IMR-90 (cell line): ENCODE results near the gene OSBPL3. TPM values are rescaled to one million over a fixed set of nuclear protein-coding genes. Genes with fewer than 3 reads are reported as not detected.

Experiments used
- ATAC-seq: fragments of 200-7000 bp; cut with Tn5 transposase; 2 replicates; pipeline ENCODE4 v1.9.1; 2020; ENCODE audit warnings: low read depth, mild to moderate bottlenecking, moderate library complexity
- BruUV-seq: library from RNA; stranded (reverse); fragments of 400-500 nt; replicated peaks from 2 replicates; lab custom pipeline; 2021; lab: Mats Ljungman, UMichigan
- CTCF ChIA-PET: fragments of 300-600 bp; formaldehyde crosslinking; extraction: SDS; loops from one replicate; lab custom pipeline; 2021; ENCODE audit warnings: antibody characterized with exemption; lab: Yijun Ruan, JAX
- POLR2A ChIA-PET: fragments of 300-600 bp; sonication (Branson Sonifier 250); formaldehyde crosslinking; loops from one replicate; lab custom pipeline; 2022; ENCODE audit warnings: antibody characterized with exemption; ENCODE audit not compliant: unreplicated experiment; lab: Charles Lee
- DNase-seq: peaks from one replicate; pipeline ENCODE4 v3.0.0; 2013
- H2AFZ ChIP-seq: replicated peaks from 2 replicates; pipeline ENCODE3; 2013; ENCODE audit warnings: low read length, mild to moderate bottlenecking; ENCODE audit not compliant: poor library complexity
- H2AK5ac ChIP-seq: 2 replicates; pipeline ENCODE4 v1.6.1; 2013; ENCODE audit warnings: low read depth, low read length, inconsistent platforms
- H2AK9ac ChIP-seq: replicated peaks from 2 replicates; pipeline ENCODE3; 2013; ENCODE audit warnings: mild to moderate bottlenecking, low read depth, low read length, moderate library complexity; ENCODE audit not compliant: poor library complexity
- H2BK120ac ChIP-seq: 2 replicates; pipeline ENCODE4 v1.6.1; 2013; ENCODE audit warnings: low read depth, low read length, inconsistent platforms
- H2BK15ac ChIP-seq: 3 replicates; pipeline ENCODE4 v1.6.1; 2013; ENCODE audit warnings: low read depth, low read length, inconsistent platforms
- H2BK20ac ChIP-seq: 2 replicates; pipeline ENCODE4 v1.6.1; 2013; ENCODE audit warnings: low read depth, mild to moderate bottlenecking, inconsistent platforms, low read length, moderate library complexity
- H2BK5ac ChIP-seq: 2 replicates; pipeline ENCODE4 v1.6.1; 2013; ENCODE audit warnings: mild to moderate bottlenecking, low read depth, low read length, inconsistent platforms; ENCODE audit not compliant: poor library complexity, severe bottlenecking
- H3K14ac ChIP-seq: replicated peaks from 2 replicates; pipeline ENCODE4 v1.6.1; 2013; ENCODE audit warnings: low read depth, low read length, inconsistent platforms
- H3K18ac ChIP-seq: 2 replicates; pipeline ENCODE4 v1.6.1; 2013; ENCODE audit warnings: low read depth, low read length, control low read depth
- H3K23ac ChIP-seq: 2 replicates; pipeline ENCODE4 v1.6.1; 2013; ENCODE audit warnings: low read depth, low read length, inconsistent platforms
- H3K27ac ChIP-seq: 2 replicates; pipeline ENCODE4 v1.5.1; 2013; ENCODE audit warnings: mild to moderate bottlenecking, control low read depth, low read length; ENCODE audit not compliant: insufficient read depth
- H3K27me3 ChIP-seq: 2 replicates; pipeline ENCODE4 v1.6.1; 2013; ENCODE audit warnings: low read length; ENCODE audit not compliant: control insufficient read depth, insufficient read depth
- H3K36me3 ChIP-seq: 2 replicates; pipeline ENCODE4 v1.6.1; 2013; ENCODE audit warnings: low read length, mixed read lengths; ENCODE audit not compliant: control insufficient read depth, insufficient read depth
- H3K4ac ChIP-seq: 2 replicates; pipeline ENCODE4 v1.6.1; 2013; ENCODE audit warnings: low read depth, low read length, inconsistent platforms
- H3K4me1 ChIP-seq: 2 replicates; pipeline ENCODE4 v1.6.1; 2013; ENCODE audit warnings: low read length, mixed read lengths; ENCODE audit not compliant: control insufficient read depth, insufficient read depth
- H3K4me2 ChIP-seq: 2 replicates; pipeline ENCODE4 v1.6.1; 2013; ENCODE audit warnings: low read depth, mild to moderate bottlenecking, control low read depth, low read length, moderate library complexity
- H3K4me3 ChIP-seq: 2 replicates; pipeline ENCODE4 v1.5.1; 2013; ENCODE audit warnings: low read depth, mild to moderate bottlenecking, control low read depth, low read length, moderate library complexity; ENCODE audit not compliant: insufficient read depth
- H3K56ac ChIP-seq: 2 replicates; pipeline ENCODE4 v1.6.1; 2013; ENCODE audit warnings: low read length, inconsistent platforms; ENCODE audit not compliant: insufficient read depth; ENCODE audit errors: extremely low read depth
- H3K79me1 ChIP-seq, 2 experiments: 2 replicates each; pipeline ENCODE4 v1.6.1; 2013; ENCODE audit warnings: low read length in 2 of 2, inconsistent platforms in 1 of 2, low read depth in 1 of 2
- H3K9ac ChIP-seq: 2 replicates; pipeline ENCODE4 v1.6.1; 2013; ENCODE audit warnings: low read depth, low read length, control low read depth
- H3K9me1 ChIP-seq: 2 replicates; pipeline ENCODE4 v1.6.1; 2013; ENCODE audit warnings: low read length, inconsistent platforms; ENCODE audit not compliant: insufficient read depth
- H3K9me3 ChIP-seq: 2 replicates; pipeline ENCODE4 v1.6.1; 2013; ENCODE audit warnings: low read length; ENCODE audit not compliant: control insufficient read depth, insufficient read depth
- H4K20me1 ChIP-seq: 2 replicates; pipeline ENCODE4 v1.6.1; 2013; ENCODE audit warnings: low read length, inconsistent platforms; ENCODE audit not compliant: insufficient read depth
- H4K5ac ChIP-seq: 2 replicates; pipeline ENCODE4 v1.6.1; 2013; ENCODE audit warnings: mild to moderate bottlenecking, low read depth, low read length, control low read depth
- H4K8ac ChIP-seq, 2 experiments: 2 replicates each; pipeline ENCODE4 v1.6.1; 2013; ENCODE audit warnings: low read depth in 2 of 2, low read length in 2 of 2, control low read depth in 1 of 2, inconsistent platforms in 1 of 2
- H4K91ac ChIP-seq: 2 replicates; pipeline ENCODE4 v1.6.1; 2013; ENCODE audit warnings: low read depth, low read length, inconsistent platforms; ENCODE audit not compliant: insufficient read depth
- CEBPB ChIP-seq: IDR thresholded peaks from 2 replicates; pipeline ENCODE4 v1.6.1; 2012; ENCODE audit warnings: low read depth, low read length, improper control_type of control experiment
- FOS ChIP-seq: fragments of 150-350 bp; IDR thresholded peaks from 2 replicates; pipeline ENCODE4 v1.6.1; 2016; ENCODE audit warnings: low read depth, low read length
- MAFK ChIP-seq: IDR thresholded peaks from 2 replicates; pipeline ENCODE4 v1.6.1; 2012; ENCODE audit warnings: low read depth, low read length, improper control_type of control experiment
- MXI1 ChIP-seq: IDR thresholded peaks from 2 replicates; pipeline ENCODE4 v1.6.1; 2012; ENCODE audit warnings: low read depth, mild to moderate bottlenecking, low read length, moderate library complexity, borderline replicate concordance
- NFE2L2 ChIP-seq: fragments of 150-350 bp; IDR thresholded peaks from 2 replicates; pipeline ENCODE4 v1.6.1; 2016; ENCODE audit warnings: low read depth, mild to moderate bottlenecking, low read length
- POLR2A ChIP-seq: IDR thresholded peaks from 2 replicates; pipeline ENCODE4 v1.6.1; 2012; ENCODE audit warnings: mild to moderate bottlenecking, low read depth, low read length
- SMC3 ChIP-seq: fragments of 150-350 bp; IDR thresholded peaks from 2 replicates; pipeline ENCODE4 v1.6.1; 2016; ENCODE audit warnings: low read depth, mild to moderate bottlenecking, antibody characterized with exemption, low read length, moderate library complexity
- dilution Hi-C: fragments of 300-500 bp; cut with HindIII; formaldehyde crosslinking; loops from one replicate; pipeline ENCODE4 v1.14.3; 2018; ENCODE audit warnings: low sequenced_read_pairs; ENCODE audit not compliant: unreplicated experiment
- in situ Hi-C: fragments of 300-500 bp; cut with MboI; formaldehyde crosslinking; loops from 3 replicates; pipeline ENCODE4 v1.14.3; 2019; ENCODE audit warnings: low sequenced_read_pairs, inconsistent platforms, mixed read lengths
- intact Hi-C: fragments of 100-400 bp; cut with micrococcal nuclease; formaldehyde crosslinking; loops from 2 replicates; pipeline ENCODE4 v1.10.0; 2022
- polyA plus RNA-seq, 3 experiments: library from polyadenylated mRNA; depleted of rRNA; stranded (reverse); fragments of >200 nt; gene quantifications; 2 replicates each; pipeline ENCODE4 v1.2.3, GENCODE V29; 2012; ENCODE audit warnings: low replicate concordance in 1 of 3
- total RNA-seq: library from RNA; depleted of rRNA; stranded (reverse); fragments of >200 nt; gene quantifications from 2 replicates; pipeline ENCODE4 v1.2.3, GENCODE V29; 2012
- TF ChIP-seq, protein P1 (sequence below): fragments of 150-350 bp; IDR thresholded peaks from 2 replicates; pipeline ENCODE4 v1.6.1; 2017; ENCODE audit warnings: mild to moderate bottlenecking, antibody characterized with exemption, low read length, low read depth
- TF ChIP-seq, protein P2 (sequence below): conservative IDR thresholded peaks from 2 replicates; pipeline ENCODE4 v1.5.1; 2012; ENCODE audit warnings: mild to moderate bottlenecking, low read depth, low read length, improper control_type of control experiment

OSBPL3 gene
- total and polyA plus RNA-seq, 2 of the 4 experiments (the other 2 are of a cell fraction): 18.0 to 29.9 TPM

DNA sequence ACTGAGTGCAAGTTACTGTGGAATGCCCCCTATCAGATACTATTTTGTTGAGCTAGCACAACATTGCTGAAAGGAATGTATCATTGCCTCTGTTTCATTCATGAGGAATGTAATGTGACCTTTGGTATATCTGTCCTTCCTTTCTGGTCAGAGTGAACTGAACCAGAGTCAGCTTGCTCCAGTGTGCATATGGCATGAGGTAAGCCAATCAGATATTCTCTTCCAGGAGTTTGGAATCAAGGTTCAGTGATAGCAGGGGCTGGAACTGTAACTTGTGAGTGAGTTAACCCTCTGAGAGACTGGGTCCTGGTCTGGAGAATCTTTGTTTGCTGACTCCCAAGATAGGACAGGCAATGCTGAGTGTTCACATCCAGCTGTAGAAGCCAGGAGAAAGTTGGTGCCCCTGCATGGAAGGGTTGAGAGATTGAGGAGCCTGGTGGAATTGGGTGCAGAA is 45.3 kb upstream of the OSBPL3 start:
- TF ChIP-seq POLR2A (no peak), SMC3 (no peak), MXI1 (no peak), MAFK (peak; percentile 87), CEBPB (0 out of 2 replicates have a peak, but pooled peaks have one; percentile 15), NFE2L2 (no peak), FOS (no peak)
- TF ChIP-seq, protein P1, sequence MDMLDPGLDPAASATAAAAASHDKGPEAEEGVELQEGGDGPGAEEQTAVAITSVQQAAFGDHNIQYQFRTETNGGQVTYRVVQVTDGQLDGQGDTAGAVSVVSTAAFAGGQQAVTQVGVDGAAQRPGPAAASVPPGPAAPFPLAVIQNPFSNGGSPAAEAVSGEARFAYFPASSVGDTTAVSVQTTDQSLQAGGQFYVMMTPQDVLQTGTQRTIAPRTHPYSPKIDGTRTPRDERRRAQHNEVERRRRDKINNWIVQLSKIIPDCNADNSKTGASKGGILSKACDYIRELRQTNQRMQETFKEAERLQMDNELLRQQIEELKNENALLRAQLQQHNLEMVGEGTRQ: no peak; the same call in 1 of the 2 replicates
- TF ChIP-seq, protein P2, sequence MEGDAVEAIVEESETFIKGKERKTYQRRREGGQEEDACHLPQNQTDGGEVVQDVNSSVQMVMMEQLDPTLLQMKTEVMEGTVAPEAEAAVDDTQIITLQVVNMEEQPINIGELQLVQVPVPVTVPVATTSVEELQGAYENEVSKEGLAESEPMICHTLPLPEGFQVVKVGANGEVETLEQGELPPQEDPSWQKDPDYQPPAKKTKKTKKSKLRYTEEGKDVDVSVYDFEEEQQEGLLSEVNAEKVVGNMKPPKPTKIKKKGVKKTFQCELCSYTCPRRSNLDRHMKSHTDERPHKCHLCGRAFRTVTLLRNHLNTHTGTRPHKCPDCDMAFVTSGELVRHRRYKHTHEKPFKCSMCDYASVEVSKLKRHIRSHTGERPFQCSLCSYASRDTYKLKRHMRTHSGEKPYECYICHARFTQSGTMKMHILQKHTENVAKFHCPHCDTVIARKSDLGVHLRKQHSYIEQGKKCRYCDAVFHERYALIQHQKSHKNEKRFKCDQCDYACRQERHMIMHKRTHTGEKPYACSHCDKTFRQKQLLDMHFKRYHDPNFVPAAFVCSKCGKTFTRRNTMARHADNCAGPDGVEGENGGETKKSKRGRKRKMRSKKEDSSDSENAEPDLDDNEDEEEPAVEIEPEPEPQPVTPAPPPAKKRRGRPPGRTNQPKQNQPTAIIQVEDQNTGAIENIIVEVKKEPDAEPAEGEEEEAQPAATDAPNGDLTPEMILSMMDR: 0 out of 2 replicates have a peak, but pooled peaks have one; percentile 8
- H2AK9ac ChIP-seq: peak overlapping the region; percentile 92
- peaks cover 14% of the 10 kb centered on the region for H3K9me1 ChIP-seq
- peak; percentile 94 for DNase-seq
- ChIA-PET POLR2A (no interaction called here), CTCF (interaction anchor here (1.5 kb wide), 1 partner anchor 46 kb away, joined by 4 read pairs; no protein-coding TSS in a partner anchor)
- H2BK5ac ChIP-seq: peak overlapping the region; percentile 97
- peak overlapping the region; percentile 87 for H3K18ac ChIP-seq
- BruUV-seq: no TSS peak
- peak; percentile 94 for ATAC-seq
- H3K79me1 ChIP-seq: peaks cover 6 to 18% of the 10 kb centered on the region in 2 experiments; a peak in 3 of 4 replicates
- H3K56ac ChIP-seq: peak overlapping the region; percentile 68
- H3K4me3 ChIP-seq: no peak overlapping the region
- H3K4ac ChIP-seq: peak overlapping the region; percentile 96
- no peaks in the 10 kb centered on the region for H3K9me3 ChIP-seq
- H4K20me1 ChIP-seq: no peaks in the 10 kb centered on the region
- peak overlapping the region; percentile 49 for H3K9ac ChIP-seq
- H3K4me1 ChIP-seq: peaks cover 19% of the 10 kb centered on the region
- peak overlapping the region; percentile 63 for H4K5ac ChIP-seq
- dilution Hi-C loops (no loop called here), intact Hi-C loops (loop anchor here (2.0 kb wide), 2 partner anchors 44 to 46 kb away; partner anchors contain the start of gene OSBPL3), in situ Hi-C loops (no loop called here)
- peak overlapping the region; percentile 98 for H2BK120ac ChIP-seq
- H3K23ac ChIP-seq: peak overlapping the region; percentile 97
- peak overlapping the region; percentile 87 for H2AK5ac ChIP-seq
- peak overlapping the region; percentile 21 for H3K4me2 ChIP-seq
- peak overlapping the region; percentile 95 for H3K27ac ChIP-seq
- H4K91ac ChIP-seq: peak overlapping the region; percentile 97
- H2BK20ac ChIP-seq: peak overlapping the region; percentile 99
- no peaks in the 10 kb centered on the region for H3K36me3 ChIP-seq
- H4K8ac ChIP-seq: peak overlapping the region; percentile 51 to 90
- peak overlapping the region; percentile 86; the same call in 2 of the 3 replicates for H2BK15ac ChIP-seq
- peak overlapping the region; percentile 72 for H2AFZ ChIP-seq
- peak overlapping the region; percentile 92 for H3K14ac ChIP-seq
- H3K27me3 ChIP-seq: no peaks in the 10 kb centered on the region
